HCT116 (cell line): ENCODE measurements around the gene CIAO2A. TPM values are rescaled to one million over a fixed set of nuclear protein-coding genes. Genes with fewer than 3 reads are reported as not detected.

Source experiments
- ATAC-seq: fragments of 200-7000 bp; cut with Tn5 transposase; 2 replicates; pipeline ENCODE4 v1.9.1; 2020; ENCODE audit warnings: mild to moderate bottlenecking, moderate library complexity
- Bru-seq: library from RNA; stranded (reverse); fragments of 400-500 nt; gene quantifications from one replicate; lab custom pipeline; 2021; lab: Mats Ljungman, UMichigan
- BruChase-seq, 2 experiments: library from RNA; stranded (reverse); fragments of 400-500 nt; gene quantifications; one replicate each; lab custom pipeline; 2021; lab: Mats Ljungman, UMichigan
- BruUV-seq: library from RNA; stranded (reverse); fragments of 400-500 nt; replicated peaks from 2 replicates; lab custom pipeline; 2021; lab: Mats Ljungman, UMichigan
- CTCF ChIA-PET: fragments of 300-600 bp; sonication (Branson Sonifier 250); formaldehyde crosslinking; loops from one replicate; lab custom pipeline; 2021; ENCODE audit warnings: antibody characterized with exemption; lab: Charles Lee
- POLR2A ChIA-PET: fragments of 300-600, 350-600 bp; sonication (Branson Sonifier 250); formaldehyde crosslinking; loops from one replicate; lab custom pipeline; 2021; ENCODE audit warnings: antibody characterized with exemption; lab: Charles Lee
- RAD21 ChIA-PET, 2 experiments: fragments of 300-600 bp; sonication (Branson Sonifier 250); formaldehyde crosslinking; loops; one replicate each; lab custom pipeline; 2023; ENCODE audit warnings: low total read pairs in 2 of 2; ENCODE audit not compliant: uncharacterized antibody in 2 of 2, unreplicated experiment in 2 of 2, low non-redundant PET in 1 of 2; lab: Charles Lee
- DNase-seq: peaks from one replicate; pipeline ENCODE4 v3.0.0-alpha.2; 2010; ENCODE audit warnings: low read depth, low spot score
- H2AFZ ChIP-seq: fragments of 200-600 bp; shearing (Covaris generic), sonication (generic); 2 replicates; pipeline ENCODE4 v1.6.1; 2017; ENCODE audit warnings: low read depth, mixed run types, mixed read lengths, antibody characterized with exemption, low read length; ENCODE audit not compliant: poor library complexity, severe bottlenecking
- H3K27ac ChIP-seq: 2 replicates; pipeline ENCODE4 v1.5.1; 2012; ENCODE audit warnings: low read depth, low read length
- H3K27me3 ChIP-seq: fragments of 200-600 bp; sonication (generic); 2 replicates; pipeline ENCODE4 v1.6.1; 2016; ENCODE audit warnings: mixed run types, low read length, mixed read lengths; ENCODE audit not compliant: insufficient read depth
- H3K36me3 ChIP-seq, 2 experiments: fragments of 200-500 bp in 1 of 2; fragments of 200-600 bp in 1 of 2; sonication (Bioruptor generic) in 1 of 2; sonication (generic) in 1 of 2; 2 replicates each; pipeline versions ENCODE4 v1.5.1 to v1.6.1; 2014 to 2016; ENCODE audit warnings: low read length in 2 of 2, inconsistent platforms in 1 of 2, mixed read lengths in 1 of 2, mixed run types in 1 of 2; ENCODE audit not compliant: insufficient read depth in 2 of 2, control insufficient read depth in 1 of 2
- H3K4me1 ChIP-seq, 2 experiments: fragments of 200-600 bp in 1 of 2; sonication (generic) in 1 of 2; 2 replicates each; pipeline versions ENCODE4 v1.5.1 to v1.6.1; 2012 to 2017; ENCODE audit warnings: low read length in 2 of 2, inconsistent platforms in 1 of 2, mild to moderate bottlenecking in 1 of 2, mixed read lengths in 1 of 2, mixed run types in 1 of 2, moderate library complexity in 1 of 2; ENCODE audit not compliant: insufficient read depth in 2 of 2, control insufficient read depth in 1 of 2
- H3K4me2 ChIP-seq: fragments of 200-600 bp; sonication (generic); 2 replicates; pipeline ENCODE4 v1.6.1; 2017; ENCODE audit warnings: mixed run types, low read length, mixed read lengths
- H3K4me3 ChIP-seq, 2 experiments: fragments of 200-600 bp in 1 of 2; sonication (generic) in 1 of 2; replicated peaks in 1 of 2; 2 replicates each; pipeline ENCODE4 v1.5.1; 2011 to 2016; ENCODE audit warnings: low read length in 2 of 2, control low read depth in 1 of 2, low read depth in 1 of 2, mild to moderate bottlenecking in 1 of 2, mixed read lengths in 1 of 2, mixed run types in 1 of 2
- H3K79me2 ChIP-seq: fragments of 200-600 bp; sonication (generic); 2 replicates; pipeline ENCODE4 v1.6.1; 2017; ENCODE audit warnings: mild to moderate bottlenecking, mixed run types, low read length, moderate library complexity, mixed read lengths; ENCODE audit not compliant: insufficient read depth
- H3K9ac ChIP-seq: fragments of 200-600 bp; sonication (generic); 2 replicates; pipeline ENCODE4 v1.6.1; 2016; ENCODE audit warnings: low read length, mixed read lengths
- H3K9me2 ChIP-seq: fragments of 200-600 bp; sonication (generic), shearing (Covaris generic); 2 replicates; pipeline ENCODE4 v1.6.1; 2017; ENCODE audit warnings: mixed run types, mild to moderate bottlenecking, moderate library complexity; ENCODE audit not compliant: insufficient read depth
- H3K9me3 ChIP-seq, 2 experiments: fragments of 200-500 bp in 1 of 2; fragments of 200-600 bp in 1 of 2; sonication (Bioruptor generic) in 1 of 2; sonication (generic) in 1 of 2; 2 replicates each; pipeline ENCODE4 v1.6.1; 2014 to 2017; ENCODE audit warnings: low read length in 2 of 2, mixed read lengths in 2 of 2, inconsistent platforms in 1 of 2, low read depth in 1 of 2, mild to moderate bottlenecking in 1 of 2, mixed run types in 1 of 2, moderate library complexity in 1 of 2; ENCODE audit not compliant: control insufficient read depth in 1 of 2, insufficient read depth in 1 of 2
- H4K20me1 ChIP-seq: fragments of 200-600 bp; sonication (generic), shearing (Covaris generic); 2 replicates; pipeline ENCODE4 v1.6.1; 2017; ENCODE audit warnings: mixed run types, mild to moderate bottlenecking, moderate library complexity; ENCODE audit not compliant: insufficient read depth
- CBX3 ChIP-seq: IDR thresholded peaks from 2 replicates; pipeline ENCODE4 v1.6.1; 2012; ENCODE audit warnings: low read depth
- CEBPB ChIP-seq: IDR thresholded peaks from 2 replicates; pipeline ENCODE4 v1.6.1; 2012; ENCODE audit warnings: low read depth
- CTCF ChIP-seq, 3 experiments: fragments of 200-600 bp in 1 of 3; sonication (generic) in 1 of 3; IDR thresholded peaks in 2 of 3; conservative IDR thresholded peaks in 1 of 3; 2 replicates each; pipeline ENCODE4 v1.5.1; 2012 to 2017; ENCODE audit warnings: low read depth in 2 of 3, low read length in 2 of 3, antibody characterized with exemption in 1 of 3, borderline replicate concordance in 1 of 3, control low read depth in 1 of 3, mild to moderate bottlenecking in 1 of 3, mixed read lengths in 1 of 3, mixed run types in 1 of 3, moderate library complexity in 1 of 3; ENCODE audit not compliant: insufficient read depth in 1 of 3
- EGR1 ChIP-seq: IDR thresholded peaks from 2 replicates; pipeline ENCODE4 v1.6.1; 2012; ENCODE audit warnings: low read depth
- EZH2phosphoT487 ChIP-seq: fragments of 200-600 bp; IDR thresholded peaks from 2 replicates; pipeline ENCODE4 v1.6.1; 2018; ENCODE audit warnings: antibody characterized with exemption, borderline replicate concordance
- FOSL1 ChIP-seq: IDR thresholded peaks from 2 replicates; pipeline ENCODE4 v1.6.1; 2012; ENCODE audit warnings: low read depth
- JUND ChIP-seq: IDR thresholded peaks from 2 replicates; pipeline ENCODE4 v1.6.1; 2012
- POLR2A ChIP-seq: IDR thresholded peaks from 2 replicates; pipeline ENCODE4 v1.7.0; 2011; ENCODE audit warnings: borderline replicate concordance; ENCODE audit not compliant: insufficient read depth, insufficient read length; ENCODE audit errors: extremely low read depth
- POLR2AphosphoS5 ChIP-seq: IDR thresholded peaks from 2 replicates; pipeline ENCODE4 v1.6.1; 2011; ENCODE audit warnings: mild to moderate bottlenecking, low read depth, low read length, moderate library complexity
- SIN3A ChIP-seq: IDR thresholded peaks from 2 replicates; pipeline ENCODE4 v1.6.1; 2012; ENCODE audit warnings: low read depth
- SP1 ChIP-seq: IDR thresholded peaks from 2 replicates; pipeline ENCODE4 v1.6.1; 2012; ENCODE audit warnings: low read depth
- TCF7L2 ChIP-seq: IDR thresholded peaks from 2 replicates; pipeline ENCODE4 v1.7.0; 2011; ENCODE audit warnings: borderline replicate concordance, inconsistent platforms; ENCODE audit not compliant: insufficient read depth, insufficient read length; ENCODE audit errors: extremely low read depth
- YY1 ChIP-seq: IDR thresholded peaks from 2 replicates; pipeline ENCODE4 v1.6.1; 2011; ENCODE audit warnings: low read length, low read depth, moderate library complexity, mild to moderate bottlenecking; ENCODE audit not compliant: insufficient replicate concordance; ENCODE audit errors: extremely low read depth
- ZFX ChIP-seq: fragments of 450-650 bp; IDR thresholded peaks from 2 replicates; pipeline ENCODE4 v1.6.1; 2017
- intact Hi-C: fragments of 100-400 bp; cut with micrococcal nuclease; formaldehyde crosslinking; loops from 2 replicates; pipeline ENCODE4 v1.10.0; 2022
- long read RNA-seq: library from polyadenylated mRNA; unstranded; transcript quantifications from one replicate; pipeline ENCODE4 v2.0.0, GENCODE V29; 2021; ENCODE audit not compliant: unreplicated experiment
- polyA plus RNA-seq: library from polyadenylated mRNA; unstranded; fragments of >200 nt; gene quantifications from 2 replicates; pipeline ENCODE4 v1.2.1, GENCODE V29; 2012; ENCODE audit warnings: missing spikeins
- total RNA-seq: library from RNA; stranded (reverse); gene quantifications from one replicate; pipeline ENCODE4 v1.2.1, GENCODE V29; 2021; ENCODE audit not compliant: unreplicated experiment
- TF ChIP-seq, protein P1 (sequence below): IDR thresholded peaks from 2 replicates; pipeline ENCODE4 v1.6.1; 2012
- TF ChIP-seq, protein P2 (sequence below): IDR thresholded peaks from 2 replicates; pipeline ENCODE4 v1.6.1; 2012
- TF ChIP-seq, protein P3 (sequence below): IDR thresholded peaks from 2 replicates; pipeline ENCODE4 v1.6.1; 2011; ENCODE audit warnings: mild to moderate bottlenecking, low read length, moderate library complexity; ENCODE audit not compliant: insufficient replicate concordance; ENCODE audit errors: extremely low read depth

Gene CIAO2A
- total RNA-seq, result 69.3 TPM
- polyA plus RNA-seq, result 21.0 and 37.8 TPM in 2 replicates
- Bru-seq, nascent RNA, result percentile 76 among the genes with signal in this experiment
- BruChase-seq, experiment 1, labeled RNA remaining after a 6-hour chase, result percentile 84 among the genes with signal in this experiment
- percentile 76 among the genes with signal in this experiment for BruChase-seq, experiment 2, labeled RNA remaining after a 2-hour chase
- long read RNA-seq, transcript CIAO2A-202 (4 exons, 826 nt), result minor isoform, 11 of 90 reads
- long read RNA-seq, transcript CIAO2A-201 (5 exons, 1,105 nt), result major isoform, 60 of 90 reads
- long read RNA-seq, partial matches to known transcripts, result 1 of 90 reads
- long read RNA-seq, other reads (novel, unspliced or antisense), result 12 of 90 reads

GRCh38 chr15:64093627-64094417 lies at the start of gene CIAO2A:
Gene CIAO2A, minus strand, starts transcription at chr15:64093838. Its CDS starts 70 bp downstream, at chr15:64093768.
- peaks cover 76% of the 10 kb centered on the region for H3K79me2 ChIP-seq
- peaks cover 25 to 37% of the 10 kb centered on the region in 2 experiments for H3K4me1 ChIP-seq
- RAD21 ChIA-PET, result interaction anchor here in 1 of 2 experiments (1.3 kb wide), 1 partner anchor 22 kb away, joined by 3 read pairs; no protein-coding TSS in a partner anchor
- no peaks in the 10 kb centered on the region for H3K9me3 ChIP-seq
- DNase-seq (peak; percentile 99), ATAC-seq (peak; percentile 85)
- H4K20me1 ChIP-seq, result no peaks in the 10 kb centered on the region
- H2AFZ ChIP-seq, result peak within 1 kb of the TSS; percentile 94
- peak within 1 kb of the TSS; percentile 65 for H3K27ac ChIP-seq
- CTCF ChIA-PET, result interaction anchor here (0.6 to 1.8 kb wide), 6 partner anchors 27 to 627 kb away, joined by 3 to 11 read pairs (median 4); no protein-coding TSS in a partner anchor
- BruUV-seq, result no TSS peak
- intact Hi-C loops, result no loop called here
- 0 out of 4 replicates have a peak, but pooled peaks cover 0 to under 1% of the 10 kb centered on the region in 2 experiments for H3K36me3 ChIP-seq
- peak within 1 kb of the TSS; percentile 76 for H3K4me2 ChIP-seq
- peak within 1 kb of the TSS; percentile 86 for H3K9ac ChIP-seq
- peak within 1 kb of the TSS; percentile 85 to 96 for H3K4me3 ChIP-seq
- no peaks in the 10 kb centered on the region for H3K9me2 ChIP-seq
- POLR2A ChIA-PET, result interaction anchor here (0.5 to 1.5 kb wide), 5 partner anchors 19 to 937 kb away, joined by 3 to 9 read pairs (median 4); partner anchors contain the start of gene RPS27L
- H3K27me3 ChIP-seq, result no peaks in the 10 kb centered on the region
- TF ChIP-seq, protein P1, sequence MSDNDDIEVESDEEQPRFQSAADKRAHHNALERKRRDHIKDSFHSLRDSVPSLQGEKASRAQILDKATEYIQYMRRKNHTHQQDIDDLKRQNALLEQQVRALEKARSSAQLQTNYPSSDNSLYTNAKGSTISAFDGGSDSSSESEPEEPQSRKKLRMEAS, result peak; percentile 65; the same call in 1 of the 2 replicates
- peak; percentile 56 for TF ChIP-seq YY1
- TF ChIP-seq FOSL1, result no peak
- peak; percentile 76 for TF ChIP-seq POLR2AphosphoS5
- TF ChIP-seq TCF7L2, result peak; percentile 91
- TF ChIP-seq CTCF (IDR thresholded peaks at IDR 0.05 in 2 of 3, conservative IDR thresholded peaks at IDR 0.05 in 1 of 3; ENCODE audit: borderline replicate concordance in 1 of 3, insufficient read depth in 1 of 3, low read depth in 2 of 3, low read length in 2 of 3), result no peak
- TF ChIP-seq EGR1, result no peak
- TF ChIP-seq SP1, result peak; percentile 83
- TF ChIP-seq, protein P2, sequence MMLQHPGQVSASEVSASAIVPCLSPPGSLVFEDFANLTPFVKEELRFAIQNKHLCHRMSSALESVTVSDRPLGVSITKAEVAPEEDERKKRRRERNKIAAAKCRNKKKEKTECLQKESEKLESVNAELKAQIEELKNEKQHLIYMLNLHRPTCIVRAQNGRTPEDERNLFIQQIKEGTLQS, result no peak
- no peak for TF ChIP-seq CEBPB
- no peak; the same call in 1 of the 2 replicates for TF ChIP-seq ZFX
- TF ChIP-seq SIN3A, result peak; percentile 84
- TF ChIP-seq JUND, result no peak
- no peak for TF ChIP-seq EZH2phosphoT487
- TF ChIP-seq CBX3, result 0 out of 2 replicates have a peak, but pooled peaks have one; percentile 36
- TF ChIP-seq POLR2A, result peak; percentile 69
- TF ChIP-seq, protein P3, sequence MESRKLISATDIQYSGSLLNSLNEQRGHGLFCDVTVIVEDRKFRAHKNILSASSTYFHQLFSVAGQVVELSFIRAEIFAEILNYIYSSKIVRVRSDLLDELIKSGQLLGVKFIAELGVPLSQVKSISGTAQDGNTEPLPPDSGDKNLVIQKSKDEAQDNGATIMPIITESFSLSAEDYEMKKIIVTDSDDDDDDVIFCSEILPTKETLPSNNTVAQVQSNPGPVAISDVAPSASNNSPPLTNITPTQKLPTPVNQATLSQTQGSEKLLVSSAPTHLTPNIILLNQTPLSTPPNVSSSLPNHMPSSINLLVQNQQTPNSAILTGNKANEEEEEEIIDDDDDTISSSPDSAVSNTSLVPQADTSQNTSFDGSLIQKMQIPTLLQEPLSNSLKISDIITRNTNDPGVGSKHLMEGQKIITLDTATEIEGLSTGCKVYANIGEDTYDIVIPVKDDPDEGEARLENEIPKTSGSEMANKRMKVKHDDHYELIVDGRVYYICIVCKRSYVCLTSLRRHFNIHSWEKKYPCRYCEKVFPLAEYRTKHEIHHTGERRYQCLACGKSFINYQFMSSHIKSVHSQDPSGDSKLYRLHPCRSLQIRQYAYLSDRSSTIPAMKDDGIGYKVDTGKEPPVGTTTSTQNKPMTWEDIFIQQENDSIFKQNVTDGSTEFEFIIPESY, result no peak
